Osteoblast (primary cell): ENCODE results near the gene IGDCC3. TPM values are rescaled to one million over a fixed set of nuclear protein-coding genes. Genes with fewer than 3 reads are reported as not detected.

Source experiments
- DNase-seq: peaks from one replicate; pipeline ENCODE4 v3.0.0; 2011; ENCODE audit warnings: low spot score, mixed read lengths; ENCODE audit not compliant: insufficient read length; ENCODE audit errors: missing footprints
- H2AFZ ChIP-seq: 2 replicates; pipeline ENCODE4 v1.6.0; 2011; ENCODE audit warnings: mild to moderate bottlenecking, low read length
- H3K27ac ChIP-seq: 2 replicates; pipeline ENCODE4 v1.5.1; 2011; ENCODE audit warnings: mild to moderate bottlenecking, low read depth, low read length, moderate library complexity
- H3K27me3 ChIP-seq: 2 replicates; pipeline ENCODE4 v1.6.0; 2012; ENCODE audit warnings: mild to moderate bottlenecking, control low read depth, inconsistent platforms, low read length, moderate library complexity; ENCODE audit not compliant: insufficient read depth
- H3K36me3 ChIP-seq: 2 replicates; pipeline ENCODE4 v1.5.1; 2011; ENCODE audit warnings: mild to moderate bottlenecking, low read length, control low read depth, moderate library complexity; ENCODE audit not compliant: insufficient read depth
- H3K4me1 ChIP-seq: 2 replicates; pipeline ENCODE4 v1.5.1; 2011; ENCODE audit warnings: mild to moderate bottlenecking, low read length, control low read depth, moderate library complexity; ENCODE audit not compliant: insufficient read depth
- H3K4me2 ChIP-seq: 2 replicates; pipeline ENCODE4 v1.6.0; 2011; ENCODE audit warnings: mild to moderate bottlenecking, low read length; ENCODE audit not compliant: insufficient read depth
- H3K4me3 ChIP-seq: fragments of 200-600 bp; sonication (generic); 3 replicates; pipeline ENCODE4 v1.5.1; 2012; ENCODE audit warnings: mild to moderate bottlenecking, low read length, inconsistent platforms; ENCODE audit not compliant: insufficient read depth
- H3K79me2 ChIP-seq: 2 replicates; pipeline ENCODE4 v1.6.0; 2012; ENCODE audit warnings: mild to moderate bottlenecking, low read length, control low read depth, inconsistent platforms; ENCODE audit not compliant: insufficient read depth
- H3K9me3 ChIP-seq: 2 replicates; pipeline ENCODE4 v1.5.1; 2011; ENCODE audit warnings: low read depth, low read length, control low read depth
- H4K20me1 ChIP-seq: 2 replicates; pipeline ENCODE4 v1.6.0; 2012; ENCODE audit warnings: mild to moderate bottlenecking, low read length, control low read depth; ENCODE audit not compliant: insufficient read depth
- total RNA-seq: library from RNA; depleted of rRNA; stranded (reverse); fragments of >200 nt; gene quantifications from 2 replicates; pipeline ENCODE4 v1.2.3, GENCODE V29; 2012
- TF ChIP-seq, protein P1 (sequence below): IDR thresholded peaks from 2 replicates; pipeline ENCODE4 v1.5.1; 2011; ENCODE audit warnings: mild to moderate bottlenecking, low read depth, low read length, moderate library complexity; ENCODE audit errors: extremely low read depth

Gene IGDCC3
- total RNA-seq, 1 donor, result not detected

DNA sequence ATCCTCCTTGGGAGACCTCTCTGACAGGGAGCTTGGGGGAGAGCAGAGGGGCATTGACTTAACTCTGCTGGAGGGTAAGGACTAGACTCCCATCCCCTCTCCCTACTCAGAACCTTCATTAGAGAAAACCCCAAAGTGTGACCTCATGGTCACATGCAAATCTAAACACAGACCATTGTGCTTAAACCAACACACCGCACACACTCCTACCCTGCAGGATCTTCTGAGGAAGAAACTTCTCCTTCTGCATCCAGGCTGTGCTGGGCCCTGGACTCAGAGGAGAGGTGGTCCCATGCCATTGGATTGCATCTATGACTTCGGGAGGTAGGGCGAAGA is 90.3 kb downstream of the IGDCC3 start:
- H3K36me3 ChIP-seq, result no peaks in the 10 kb centered on the region
- TF ChIP-seq, protein P1, sequence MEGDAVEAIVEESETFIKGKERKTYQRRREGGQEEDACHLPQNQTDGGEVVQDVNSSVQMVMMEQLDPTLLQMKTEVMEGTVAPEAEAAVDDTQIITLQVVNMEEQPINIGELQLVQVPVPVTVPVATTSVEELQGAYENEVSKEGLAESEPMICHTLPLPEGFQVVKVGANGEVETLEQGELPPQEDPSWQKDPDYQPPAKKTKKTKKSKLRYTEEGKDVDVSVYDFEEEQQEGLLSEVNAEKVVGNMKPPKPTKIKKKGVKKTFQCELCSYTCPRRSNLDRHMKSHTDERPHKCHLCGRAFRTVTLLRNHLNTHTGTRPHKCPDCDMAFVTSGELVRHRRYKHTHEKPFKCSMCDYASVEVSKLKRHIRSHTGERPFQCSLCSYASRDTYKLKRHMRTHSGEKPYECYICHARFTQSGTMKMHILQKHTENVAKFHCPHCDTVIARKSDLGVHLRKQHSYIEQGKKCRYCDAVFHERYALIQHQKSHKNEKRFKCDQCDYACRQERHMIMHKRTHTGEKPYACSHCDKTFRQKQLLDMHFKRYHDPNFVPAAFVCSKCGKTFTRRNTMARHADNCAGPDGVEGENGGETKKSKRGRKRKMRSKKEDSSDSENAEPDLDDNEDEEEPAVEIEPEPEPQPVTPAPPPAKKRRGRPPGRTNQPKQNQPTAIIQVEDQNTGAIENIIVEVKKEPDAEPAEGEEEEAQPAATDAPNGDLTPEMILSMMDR, result no peak
- no peaks in the 10 kb centered on the region for H3K27me3 ChIP-seq
- no peaks in the 10 kb centered on the region for H3K9me3 ChIP-seq
- H4K20me1 ChIP-seq, result no peaks in the 10 kb centered on the region
- no peaks in the 10 kb centered on the region for H3K79me2 ChIP-seq
- DNase-seq, result no peak
- no peak overlapping the region for H3K27ac ChIP-seq
- peak overlapping the region; percentile 79 for H2AFZ ChIP-seq
- H3K4me1 ChIP-seq, result peaks cover 8% of the 10 kb centered on the region
- H3K4me3 ChIP-seq, result no peak overlapping the region
- H3K4me2 ChIP-seq, result no peak overlapping the region

GRCh38 chr15:65286704-65287519 is 90.9 kb downstream of the IGDCC3 start, which contains the start of gene PARP16:
PARP16 (minus strand) TSS chr15:65286883; CDS start chr15:65286426, 457 bp downstream.
- Histone ChIP-seq H3K4me2 (peak within 1 kb of the TSS; percentile 80), H3K4me3 (peak within 1 kb of the TSS; percentile 82), H3K27ac (no peak within 1 kb of the TSS), H3K79me2 (no peaks in the 10 kb centered on the region), H4K20me1 (no peaks in the 10 kb centered on the region), H3K9me3 (no peaks in the 10 kb centered on the region), H3K27me3 (no peaks in the 10 kb centered on the region), H3K4me1 (peaks cover 8% of the 10 kb centered on the region), H3K36me3 (no peaks in the 10 kb centered on the region), H2AFZ (peak within 1 kb of the TSS; percentile 79)
- TF ChIP-seq, protein P1, result no peak
- DNase-seq, result peak; percentile 93

DNA sequence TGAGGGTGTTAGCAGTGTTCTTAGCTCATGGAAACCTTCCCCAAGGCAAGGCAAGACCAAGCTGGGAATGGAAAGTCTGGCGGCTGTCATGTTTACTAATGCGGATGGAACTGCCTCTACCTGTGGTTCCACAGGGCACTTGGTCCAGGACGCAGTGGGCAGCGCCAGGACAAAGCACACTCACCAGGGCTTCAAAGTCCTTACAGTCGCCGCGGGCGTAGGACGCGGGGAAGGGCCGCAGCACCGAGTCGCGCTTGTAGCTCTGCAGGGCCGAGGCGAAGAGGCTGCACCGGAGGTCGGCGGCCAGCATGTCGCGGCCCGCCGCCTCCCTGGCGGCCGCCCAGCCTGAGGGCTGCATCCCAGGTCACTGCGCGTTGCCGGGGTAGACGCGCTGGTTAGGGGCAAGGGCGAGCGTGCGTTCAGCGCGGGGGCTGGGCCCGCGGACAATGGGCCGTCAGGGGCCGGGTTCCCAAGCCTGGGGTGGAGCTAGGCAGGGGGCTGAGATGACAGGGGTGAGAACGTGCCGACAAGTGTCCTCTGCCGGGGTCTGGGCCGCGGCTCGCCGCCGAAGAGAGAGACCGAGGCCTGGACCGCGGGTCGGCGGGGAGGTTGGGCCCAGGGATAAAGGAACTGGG is 91.6 kb downstream of the IGDCC3 start:
- H3K4me1 ChIP-seq, result peaks cover 8% of the 10 kb centered on the region
- H3K36me3 ChIP-seq, result no peaks in the 10 kb centered on the region
- TF ChIP-seq, protein P1, result no peak
- H3K79me2 ChIP-seq, result no peaks in the 10 kb centered on the region
- H3K4me3 ChIP-seq, result peak overlapping the region; percentile 82
- H3K27ac ChIP-seq, result no peak overlapping the region
- H4K20me1 ChIP-seq, result no peaks in the 10 kb centered on the region
- H3K27me3 ChIP-seq, result no peaks in the 10 kb centered on the region
- peak overlapping the region; percentile 80 for H3K4me2 ChIP-seq
- DNase-seq, result peak; percentile 91
- peak overlapping the region; percentile 79 for H2AFZ ChIP-seq
- H3K9me3 ChIP-seq, result no peaks in the 10 kb centered on the region
